B cell (primary cell): ENCODE results near the gene PRH2.

Experiments used
- CTCF ChIP-seq: fragments of 200-600 bp; IDR thresholded peaks from one replicate; pipeline ENCODE4 v1.8.0; 2022; ENCODE audit warnings: antibody characterized with exemption, mild to moderate bottlenecking
- EZH2 ChIP-seq: IDR thresholded peaks from 2 replicates; pipeline ENCODE4 v1.6.1; 2012; ENCODE audit warnings: borderline replicate concordance, low read depth, mild to moderate bottlenecking, moderate library complexity, low read length; ENCODE audit not compliant: insufficient read depth, poor library complexity, severe bottlenecking

- TF ChIP-seq CTCF (no peak), EZH2 (no peak)
These were observed 37.3 kb downstream of the PRH2 start for GRCh38 chr12:10966314-10966713.
